Type B pancreatic cell (in vitro differentiated cells): ENCODE data around the gene C16orf96. TPM values are rescaled to one million over a fixed set of nuclear protein-coding genes. Genes with fewer than 3 reads are reported as not detected.

Experiments used
- DNase-seq: peaks from one replicate; pipeline ENCODE4 v3.0.0; 2021; ENCODE audit warnings: mixed read lengths; ENCODE audit not compliant: unreplicated experiment; ENCODE audit errors: extremely low spot score
- H3K27ac Mint-ChIP-seq: 2 replicates; pipeline ENCODE4 v1.8.0; 2021; ENCODE audit warnings: mild to moderate bottlenecking, mixed read lengths
- H3K27me3 Mint-ChIP-seq: 2 replicates; pipeline ENCODE4 v1.8.0; 2021; ENCODE audit warnings: mixed read lengths
- H3K36me3 Mint-ChIP-seq: 2 replicates; pipeline ENCODE4 v1.8.0; 2021; ENCODE audit warnings: mixed read lengths
- H3K4me1 Mint-ChIP-seq: one replicate; pipeline ENCODE4 v1.8.0; 2021; ENCODE audit warnings: mixed read lengths; ENCODE audit not compliant: unreplicated experiment
- H3K4me3 Mint-ChIP-seq: 2 replicates; pipeline ENCODE4 v1.8.0; 2021; ENCODE audit warnings: mild to moderate bottlenecking, mixed read lengths
- H3K9me3 Mint-ChIP-seq: 2 replicates; pipeline ENCODE4 v1.8.0; 2021; ENCODE audit warnings: mixed read lengths
- total RNA-seq: library from RNA; stranded (reverse); gene quantifications from 2 replicates; pipeline ENCODE4 v1.2.1, GENCODE V29; 2021; ENCODE audit warnings: low replicate concordance
- TF ChIP-seq, protein P1 (sequence below): fragments of 200-600 bp; sonication (generic); conservative IDR thresholded peaks from 2 replicates; pipeline ENCODE4 v1.5.0; 2021; ENCODE audit warnings: antibody characterized with exemption, mild to moderate bottlenecking

The C16orf96 gene
- total RNA-seq, 1 donor from 2014 or later, result 0.43 TPM

- Mint-ChIP-seq H3K36me3 (peaks cover 18% of the 10 kb centered on the region), H3K4me1 (no peaks in the 10 kb centered on the region), H3K4me3 (no peak overlapping the region), H3K27ac (no peak overlapping the region), H3K9me3 (no peaks in the 10 kb centered on the region), H3K27me3 (no peaks in the 10 kb centered on the region)
- DNase-seq, result no peak
- TF ChIP-seq, protein P1, sequence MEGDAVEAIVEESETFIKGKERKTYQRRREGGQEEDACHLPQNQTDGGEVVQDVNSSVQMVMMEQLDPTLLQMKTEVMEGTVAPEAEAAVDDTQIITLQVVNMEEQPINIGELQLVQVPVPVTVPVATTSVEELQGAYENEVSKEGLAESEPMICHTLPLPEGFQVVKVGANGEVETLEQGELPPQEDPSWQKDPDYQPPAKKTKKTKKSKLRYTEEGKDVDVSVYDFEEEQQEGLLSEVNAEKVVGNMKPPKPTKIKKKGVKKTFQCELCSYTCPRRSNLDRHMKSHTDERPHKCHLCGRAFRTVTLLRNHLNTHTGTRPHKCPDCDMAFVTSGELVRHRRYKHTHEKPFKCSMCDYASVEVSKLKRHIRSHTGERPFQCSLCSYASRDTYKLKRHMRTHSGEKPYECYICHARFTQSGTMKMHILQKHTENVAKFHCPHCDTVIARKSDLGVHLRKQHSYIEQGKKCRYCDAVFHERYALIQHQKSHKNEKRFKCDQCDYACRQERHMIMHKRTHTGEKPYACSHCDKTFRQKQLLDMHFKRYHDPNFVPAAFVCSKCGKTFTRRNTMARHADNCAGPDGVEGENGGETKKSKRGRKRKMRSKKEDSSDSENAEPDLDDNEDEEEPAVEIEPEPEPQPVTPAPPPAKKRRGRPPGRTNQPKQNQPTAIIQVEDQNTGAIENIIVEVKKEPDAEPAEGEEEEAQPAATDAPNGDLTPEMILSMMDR, result no peak
Measured at GRCh38 chr16:4649744-4650442, 93.8 kb downstream of the C16orf96 start.

Other genes with a start within 250 kb of the C16orf96 start
- gene GLIS2, start 240.3 kb upstream of the C16orf96 start, total RNA-seq, result 13.1 and 23.0 TPM in 2 replicates
- gene PAM16, start 205.0 kb upstream of the C16orf96 start, total RNA-seq, result 30.5 and 39.3 TPM in 2 replicates
- gene VASN, start 184.5 kb upstream of the C16orf96 start, total RNA-seq, result 9.7 and 29.0 TPM in 2 replicates
- gene CORO7, start 139.7 kb upstream of the C16orf96 start, total RNA-seq, result 32.3 and 41.4 TPM in 2 replicates
- 43.9 and 46.5 TPM in 2 replicates for gene DNAJA3, start 130.5 kb upstream of the C16orf96 start, total RNA-seq
- 48.3 and 49.1 TPM in 2 replicates for gene NMRAL1, start 81.7 kb upstream of the C16orf96 start, total RNA-seq
- 37.8 and 46.2 TPM in 2 replicates for gene HMOX2, start 79.9 kb upstream of the C16orf96 start, total RNA-seq
- gene CDIP1, start 17.6 kb upstream of the C16orf96 start, total RNA-seq, result 19.2 and 41.3 TPM in 2 replicates
- gene UBALD1, start 58.5 kb downstream of the C16orf96 start, total RNA-seq, result 49.2 and 85.9 TPM in 2 replicates
- gene MGRN1, start 68.5 kb downstream of the C16orf96 start, total RNA-seq, result 87.9 and 88.6 TPM in 2 replicates
- gene NUDT16L1, start 137.2 kb downstream of the C16orf96 start, total RNA-seq, result 36.7 and 37.7 TPM in 2 replicates
- gene ANKS3, start 177.9 kb downstream of the C16orf96 start, total RNA-seq, result 21.6 and 36.7 TPM in 2 replicates
- 0.74 and 2.6 TPM in 2 replicates for gene DNAAF8, start 178.2 kb downstream of the C16orf96 start, total RNA-seq
- 19.0 and 21.0 TPM in 2 replicates for gene ZNF500, start 210.8 kb downstream of the C16orf96 start, total RNA-seq
- not detected in 2 replicates for gene SEPTIN12, start 232.0 kb downstream of the C16orf96 start, total RNA-seq
- 5.0 and 7.8 TPM in 2 replicates for gene SMIM22, start 239.0 kb downstream of the C16orf96 start, total RNA-seq
- gene ROGDI, start 246.3 kb downstream of the C16orf96 start, total RNA-seq, result 37.6 and 39.3 TPM in 2 replicates